Heart left ventricle (tissue), 16 donors: ENCODE data around the gene NAALADL2. TPM values are rescaled to one million over a fixed set of nuclear protein-coding genes. Genes with fewer than 3 reads are reported as not detected.
A peak's percentile ranks its signal among the peaks of the same experiment; 100 is the strongest.

Source experiments
- ATAC-seq, 4 donors: fragments of 200-7000 bp; cut with Tn5 transposase; one replicate each; pipeline ENCODE4 v1.9.1; 2020 to 2022; ENCODE audit warnings: moderate library complexity in 4 of 4, mild to moderate bottlenecking in 3 of 4, moderate number of reproducible peaks in 1 of 4
- DNase-seq, 5 donors: peaks; one replicate each; pipeline ENCODE4 v3.0.0-alpha.2; 2020
- H3K27ac ChIP-seq, 12 donors: fragments of 200-600 bp; sonication (generic) in 4 of 12; one replicate each; pipeline versions ENCODE4 v1.5.0 to v1.8.0; 2016 to 2022; ENCODE audit warnings: mild to moderate bottlenecking in 2 of 12
- H3K27me3 ChIP-seq, 9 donors: fragments of 200-600 bp; sonication (generic) in 2 of 9; one replicate each; pipeline versions ENCODE4 v1.5.1 to v1.8.0; 2016 to 2022; ENCODE audit warnings: mild to moderate bottlenecking in 3 of 9
- H3K36me3 ChIP-seq, 9 donors: fragments of 200-600 bp; sonication (generic) in 2 of 9; one replicate each; pipeline versions ENCODE4 v1.5.0 to v1.8.0; 2018 to 2022; ENCODE audit warnings: mild to moderate bottlenecking in 2 of 9
- H3K4me1 ChIP-seq, 12 donors: fragments of 200-600 bp; sonication (generic) in 4 of 12; one replicate each; pipeline versions ENCODE4 v1.5.0 to v1.8.0; 2016 to 2022; ENCODE audit warnings: mild to moderate bottlenecking in 3 of 12
- H3K4me3 ChIP-seq, 12 donors: fragments of 200-600 bp; sonication (generic) in 4 of 12; one replicate each; pipeline versions ENCODE4 v1.5.0 to v1.8.0; 2017 to 2022; ENCODE audit warnings: mild to moderate bottlenecking in 9 of 12, moderate library complexity in 4 of 12
- H3K9me3 ChIP-seq, 12 donors: fragments of 200-600 bp; sonication (generic) in 4 of 12; one replicate each; pipeline versions ENCODE4 v1.5.0 to v1.8.0; 2016 to 2022; ENCODE audit warnings: mild to moderate bottlenecking in 1 of 12
- POLR2A ChIP-seq, 2 donors: fragments of 450-650 bp; IDR thresholded peaks; one replicate each; pipeline ENCODE4 v1.6.1; 2017; ENCODE audit warnings: antibody characterized with exemption in 2 of 2, mild to moderate bottlenecking in 2 of 2, moderate library complexity in 2 of 2
- WGBS, 4 donors: extraction: QIAGEN DNeasy Blood & Tissue Kit in 2 of 4; methylation state at CpG; one replicate each; pipeline versions ENCODE4 v1.1.5 to v1.1.7; 2013 to 2018; 5-methylcytosine and 5-hydroxymethylcytosine counted together
- intact Hi-C, 10 donors: fragments of 100-400 bp; cut with DNase I; formaldehyde crosslinking; loops; one replicate each; pipeline versions ENCODE4 v1.11.1 to v1.14.2; 2022
- polyA plus RNA-seq, 2 donors: library from polyadenylated mRNA; stranded (reverse); fragments of 200-250 nt; gene quantifications; one replicate each; pipeline ENCODE4 v1.2.3, GENCODE V29; 2013
- total RNA-seq, 9 donors: library from RNA; depleted of rRNA in 2 of 9; stranded (reverse); fragments of >200 nt in 2 of 9; fragmentation: NEBNext Ultra II Directional in 3 of 9; extraction: Animal tissue kit (Norgen Biotek cat#: 25700) in 3 of 9; gene quantifications; one replicate each; pipeline versions ENCODE4 v1.1.0 to v1.2.4, GENCODE V29; 2016 to 2023
- TF ChIP-seq, protein P1 (sequence below), 12 donors: fragments of 200-600 bp; sonication (generic) in 4 of 12; IDR thresholded peaks; one replicate each; pipeline versions ENCODE4 v1.5.0 to v1.8.0; 2018 to 2022; ENCODE audit warnings: antibody characterized with exemption in 12 of 12, mild to moderate bottlenecking in 5 of 12
- donor health status: ischemic (EF 13 %, LVEDD 7.1; RV severe dilation, severe dysfunction).
- donor health status: healthy with polysubstance abuse.
- donor health status: DM: no; HTN: yes; CAD: no.
- donor health status: DM: no; HTN: no; CAD: no.
- donor health status: ischemic (EF 25% LVEDD 6.9; RV normal size, moderate dysfunction).
- donor health status: ischemic (EF 25% LVEDD 5.7; RV mildly dilated, moderate dysfunction).
- donor health status: healthy.
- donor health status: DM: yes; HTN: yes; CAD: no.
- donor health status: ischemic (EF 35%, LVEDD 5.7; RV mildly dilated, moderate dysfunction).
- donor health status: nonischemic (EF 11% LVEDD 7.7; RV severe dilation, severe dysfunction).
- donor health status: DM: yes; HTN: yes; CAD: no.
- donor health status: PGD.
- donor health status: ischemic (EF 29% LVEDD 5.4; RV normal size, mild dysfunction).
- donor health status: nonischemic (EF 23%, LVEDD 6.1; RV moderate dilation, normal function).

NAALADL2 gene
- total and polyA plus RNA-seq, 11 donors: 0.23 to 8.5 (median 3.0) TPM

DNA sequence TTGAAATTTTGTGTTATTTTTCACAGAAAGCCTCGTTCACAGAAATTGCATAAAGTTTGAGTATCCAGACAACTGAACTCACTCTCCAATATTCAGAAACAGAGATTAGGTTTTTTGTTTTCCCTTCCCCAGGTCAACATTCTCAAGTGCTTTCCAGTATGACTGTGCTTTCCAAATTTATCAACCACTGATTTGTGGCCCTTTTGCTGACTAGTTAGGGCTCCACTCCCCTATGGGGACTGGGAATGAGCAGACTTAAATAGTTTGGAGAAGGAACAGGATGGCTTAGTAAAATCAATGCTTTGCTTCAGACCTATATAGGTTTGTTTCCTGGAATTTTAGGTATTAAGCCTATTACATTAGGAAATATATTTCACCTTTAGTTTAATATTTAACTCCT lies 38.2 kb upstream of the NAALADL2 start:
- Histone ChIP-seq H3K27me3 (no peaks in the 10 kb centered on the region), H3K4me3 (no peak overlapping the region), H3K4me1 (peaks cover 0 to 12% (median 2%) of the 10 kb centered on the region in 12 donors), H3K9me3 (no peaks in the 10 kb centered on the region), H3K36me3 (no peaks in the 10 kb centered on the region), H3K27ac (peak overlapping the region in 1 of 12 donors; percentile 7)
- intact Hi-C loops: loop anchor here in 1 of 10 donors (10.0 kb wide), 1 partner anchor 816 kb away; no protein-coding TSS in a partner anchor
- 51 to 81% (median 55%) methylated on average over 1 of the region's 1 CpG for WGBS, 4 donors
- no peak for TF ChIP-seq POLR2A (IDR thresholded peaks at IDR 0.05)
- TF ChIP-seq, protein P1, sequence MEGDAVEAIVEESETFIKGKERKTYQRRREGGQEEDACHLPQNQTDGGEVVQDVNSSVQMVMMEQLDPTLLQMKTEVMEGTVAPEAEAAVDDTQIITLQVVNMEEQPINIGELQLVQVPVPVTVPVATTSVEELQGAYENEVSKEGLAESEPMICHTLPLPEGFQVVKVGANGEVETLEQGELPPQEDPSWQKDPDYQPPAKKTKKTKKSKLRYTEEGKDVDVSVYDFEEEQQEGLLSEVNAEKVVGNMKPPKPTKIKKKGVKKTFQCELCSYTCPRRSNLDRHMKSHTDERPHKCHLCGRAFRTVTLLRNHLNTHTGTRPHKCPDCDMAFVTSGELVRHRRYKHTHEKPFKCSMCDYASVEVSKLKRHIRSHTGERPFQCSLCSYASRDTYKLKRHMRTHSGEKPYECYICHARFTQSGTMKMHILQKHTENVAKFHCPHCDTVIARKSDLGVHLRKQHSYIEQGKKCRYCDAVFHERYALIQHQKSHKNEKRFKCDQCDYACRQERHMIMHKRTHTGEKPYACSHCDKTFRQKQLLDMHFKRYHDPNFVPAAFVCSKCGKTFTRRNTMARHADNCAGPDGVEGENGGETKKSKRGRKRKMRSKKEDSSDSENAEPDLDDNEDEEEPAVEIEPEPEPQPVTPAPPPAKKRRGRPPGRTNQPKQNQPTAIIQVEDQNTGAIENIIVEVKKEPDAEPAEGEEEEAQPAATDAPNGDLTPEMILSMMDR (IDR thresholded peaks at IDR 0.05): no peak
- ATAC-seq (peak in 2 of 4 donors; percentile 61 to 73), DNase-seq (no peak)

DNA sequence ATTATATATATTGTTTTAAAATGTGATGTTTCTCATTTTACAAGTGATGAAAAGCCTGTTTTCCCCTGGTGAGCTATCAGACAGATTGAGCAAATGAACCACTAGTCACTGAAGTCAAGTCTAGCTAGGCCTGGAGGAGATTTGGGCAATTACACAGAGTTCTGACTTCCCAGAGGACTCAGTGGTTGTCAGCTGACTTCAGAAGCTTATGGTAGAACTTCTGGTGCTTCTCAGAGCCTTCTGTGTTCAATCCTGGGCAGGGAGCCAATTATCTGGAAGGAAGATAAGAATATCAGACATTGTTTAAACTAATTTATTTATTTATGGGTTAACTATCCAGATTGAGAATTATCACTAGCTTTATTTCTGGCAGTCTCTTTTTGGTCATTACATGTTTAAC lies 37.7 kb upstream of the NAALADL2 start:
- Histone ChIP-seq H3K9me3 (no peaks in the 10 kb centered on the region), H3K27me3 (no peaks in the 10 kb centered on the region), H3K27ac (peak overlapping the region in 2 of 12 donors; percentile 7 to 11), H3K4me1 (peaks cover 0 to 12% (median 2%) of the 10 kb centered on the region in 12 donors), H3K36me3 (no peaks in the 10 kb centered on the region), H3K4me3 (no peak overlapping the region)
- intact Hi-C loops: loop anchor here in 1 of 10 donors (10.0 kb wide), 1 partner anchor 817 kb away; no protein-coding TSS in a partner anchor
- ATAC-seq: peak in 3 of 4 donors; percentile 67 to 93 (median 70)
- no peak for TF ChIP-seq POLR2A (IDR thresholded peaks at IDR 0.05)
- TF ChIP-seq, protein P1 (IDR thresholded peaks at IDR 0.05): no peak
- DNase-seq: peak in 1 of 5 donors; percentile 26

DNA sequence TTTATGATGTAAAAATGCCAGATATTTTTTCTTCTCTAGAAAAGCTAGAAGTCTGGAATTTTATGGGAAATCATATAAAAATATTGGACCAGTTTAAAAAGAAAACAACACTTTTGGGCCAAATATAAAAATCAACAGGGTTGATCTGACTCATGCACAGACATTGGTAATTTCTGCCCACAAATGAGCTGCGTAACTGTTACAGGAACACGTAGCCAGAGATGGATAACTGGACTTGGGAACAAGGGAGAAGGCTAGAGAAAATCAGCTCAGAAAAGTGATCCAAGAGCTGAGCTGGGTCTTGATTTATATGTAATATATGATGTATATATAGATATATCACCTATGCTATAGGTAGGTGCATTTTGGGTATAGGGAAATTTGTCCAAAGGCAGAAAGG lies 36.8 kb upstream of the NAALADL2 start:
- H3K27ac ChIP-seq: no peak overlapping the region
- WGBS, 4 donors: 70 to 84% (median 82%) methylated on average over 2 of the region's 2 CpGs

DNA sequence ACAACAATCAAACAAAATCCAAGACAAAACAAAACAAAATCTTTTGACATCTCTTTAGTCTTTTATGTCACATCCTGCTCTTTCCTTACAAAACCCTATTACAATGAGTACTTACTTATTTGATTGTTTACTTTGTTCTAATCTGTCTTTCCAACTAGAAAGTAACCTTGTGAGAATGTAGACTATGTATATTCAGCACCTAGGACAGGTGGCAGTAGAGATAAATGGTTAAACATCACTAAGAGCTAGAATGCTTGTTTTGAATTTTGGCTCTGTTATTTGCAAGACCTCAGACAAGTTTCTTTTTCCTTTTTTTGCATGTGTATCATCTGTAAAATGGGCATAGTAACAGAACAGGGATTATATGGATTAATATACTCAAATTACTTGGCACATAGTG lies 33.1 kb upstream of the NAALADL2 start:
- H3K36me3 ChIP-seq: no peaks in the 10 kb centered on the region
- no peak overlapping the region for H3K27ac ChIP-seq
- intact Hi-C loops: loop anchor here in 1 of 10 donors (10.0 kb wide), 1 partner anchor 821 kb away; no protein-coding TSS in a partner anchor
- no peaks in the 10 kb centered on the region for H3K27me3 ChIP-seq
- ATAC-seq (no peak), DNase-seq (no peak)
- no peak overlapping the region for H3K4me3 ChIP-seq
- TF ChIP-seq, protein P1 (IDR thresholded peaks at IDR 0.05): no peak
- no peak for TF ChIP-seq POLR2A (IDR thresholded peaks at IDR 0.05)
- H3K9me3 ChIP-seq: peaks cover 0 to 4% (median 0%) of the 10 kb centered on the region in 12 donors
- H3K4me1 ChIP-seq: peaks cover 0 to 7% (median under 1%) of the 10 kb centered on the region in 12 donors

More for the DNA sequence above, 36.8 kb upstream of the NAALADL2 start:
- Histone ChIP-seq H3K36me3 (no peaks in the 10 kb centered on the region), H3K4me1 (peaks cover 0 to 12% (median 2%) of the 10 kb centered on the region in 12 donors), H3K9me3 (no peaks in the 10 kb centered on the region), H3K4me3 (no peak overlapping the region), H3K27me3 (no peaks in the 10 kb centered on the region)
- peak in 1 of 4 donors; percentile 65 for ATAC-seq
- intact Hi-C loops: loop anchor here in 1 of 10 donors (10.0 kb wide), 1 partner anchor 818 kb away; no protein-coding TSS in a partner anchor
- TF ChIP-seq POLR2A (IDR thresholded peaks at IDR 0.05): no peak
- TF ChIP-seq, protein P1 (IDR thresholded peaks at IDR 0.05): no peak
- no peak for DNase-seq
